Measurements from ENCODE around the gene ALG2.
A peak's percentile ranks its signal among the peaks of the same experiment; 100 is the strongest.

The ALG2 gene

DNA sequence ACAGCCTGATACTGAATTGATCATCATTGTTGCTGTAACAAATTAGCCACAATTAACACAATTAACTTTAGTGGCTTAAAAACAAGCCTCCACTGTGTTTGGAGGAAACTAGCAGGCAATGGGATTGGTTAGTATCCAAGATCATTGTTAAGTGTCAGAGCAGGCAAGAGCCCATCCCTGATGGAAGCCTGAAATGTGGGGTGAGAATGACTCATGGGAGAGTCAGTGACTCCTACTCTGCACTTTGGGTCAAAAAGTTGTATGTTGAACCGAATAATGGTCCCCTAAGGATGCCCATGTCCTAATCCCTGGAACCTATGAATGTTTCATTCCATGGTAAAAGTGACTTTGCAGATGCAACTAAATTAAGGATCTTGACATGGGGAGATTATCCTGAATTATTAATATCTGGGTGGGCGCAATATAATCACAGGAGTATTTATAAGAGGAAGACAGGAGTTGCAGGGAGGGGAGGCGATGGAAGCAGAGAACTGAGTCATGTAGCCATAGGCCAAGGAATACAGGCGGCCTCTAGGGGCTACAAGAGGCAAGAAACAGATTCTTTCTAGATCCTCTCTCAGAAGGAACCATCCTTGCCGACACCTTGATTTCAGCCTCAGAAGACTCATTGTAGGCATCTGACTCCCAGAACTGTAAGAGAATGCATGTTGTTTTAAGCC is 28.8 kb downstream of the ALG2 start:
- DNase-seq (ENCODE audit: low read depth), result no peak

DNA sequence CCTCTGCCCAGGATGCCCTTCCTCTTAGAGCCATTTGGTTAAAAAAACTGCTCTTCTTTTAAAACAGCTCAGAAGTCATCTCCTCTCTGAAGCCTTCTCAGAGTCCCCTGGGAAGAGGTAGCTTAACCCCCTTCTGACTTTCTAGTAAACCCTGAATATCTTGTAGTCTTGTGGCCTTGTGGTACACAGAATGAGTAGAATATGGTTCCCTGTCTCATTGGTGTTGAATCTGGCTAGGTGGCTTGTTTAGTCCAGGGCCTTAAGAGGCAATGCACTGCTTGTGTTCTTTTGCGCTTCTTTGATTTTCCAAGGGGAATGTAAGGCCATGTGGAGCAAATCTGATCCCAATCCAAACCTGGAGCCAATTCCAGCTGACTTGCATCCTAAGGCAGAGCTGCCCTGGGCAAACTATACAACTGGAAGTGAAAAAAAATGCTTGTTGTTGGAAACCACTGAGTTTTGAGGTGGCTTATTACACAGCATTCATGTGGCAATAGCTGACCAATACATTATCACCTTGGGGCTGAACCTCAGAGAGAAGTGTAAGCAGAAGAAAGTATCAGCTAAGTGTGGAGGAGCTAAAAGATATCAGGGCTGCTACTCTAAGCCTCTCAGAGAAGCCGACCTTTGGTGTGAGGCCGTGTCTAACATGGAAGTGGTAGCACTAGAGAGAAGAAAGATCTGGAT is 31.0 kb downstream of the ALG2 start:
- no peak for DNase-seq (ENCODE audit: low read depth)

DNA sequence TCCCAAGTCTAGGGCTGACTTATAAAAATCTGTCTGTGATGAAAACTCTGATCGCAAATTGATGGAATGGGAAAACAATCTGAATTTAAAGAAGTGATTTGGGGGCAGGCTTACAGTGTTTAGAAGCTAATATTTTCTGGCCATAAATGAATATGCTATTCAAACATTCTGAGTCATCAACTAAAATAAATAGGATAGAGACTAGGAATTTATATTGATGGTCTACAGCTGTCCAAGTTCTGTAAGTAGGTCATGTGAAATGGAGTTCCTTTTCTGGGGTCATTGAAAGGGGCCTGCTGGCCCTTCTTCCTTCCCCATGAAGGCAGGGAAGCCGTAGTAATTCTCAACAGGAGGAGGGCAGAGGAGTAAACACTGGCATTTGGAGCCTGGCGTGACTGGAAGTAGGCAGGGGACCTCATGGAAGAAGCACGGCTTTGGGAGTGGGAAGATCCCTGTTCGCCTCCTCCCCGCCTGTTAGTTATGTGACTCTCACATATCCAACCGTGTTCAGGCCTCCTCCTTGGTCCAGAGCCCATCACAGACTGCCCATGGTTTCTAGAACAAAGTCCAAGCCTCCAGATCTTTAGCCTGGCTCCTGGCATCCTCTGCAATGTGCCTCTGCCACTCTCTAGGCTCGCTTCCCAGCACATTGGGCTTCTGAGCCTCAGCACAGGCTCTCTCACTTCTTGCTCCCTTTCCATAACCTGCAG is 31.7 kb downstream of the ALG2 start:
- no peak for DNase-seq (ENCODE audit: low read depth)

DNA sequence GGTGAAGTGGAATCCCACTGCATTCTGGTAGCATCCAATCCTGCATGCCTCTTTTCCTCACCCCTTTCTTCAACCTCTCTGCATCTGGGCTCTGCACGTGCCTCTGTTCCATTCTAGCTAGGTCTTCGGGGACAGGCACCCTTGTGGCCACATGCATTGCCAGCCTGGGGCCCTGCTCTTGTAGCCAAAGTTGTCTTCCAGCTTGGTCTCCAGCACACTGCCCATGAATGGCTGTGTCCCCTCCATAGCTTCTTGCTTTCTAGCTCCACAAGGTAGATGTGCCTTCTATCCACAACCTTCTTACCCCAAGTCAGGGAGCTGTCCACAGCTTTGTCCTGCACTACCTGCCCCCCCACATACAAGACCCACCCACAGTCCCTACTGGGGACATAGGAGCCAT is 32.6 kb downstream of the ALG2 start:
- no peak for DNase-seq (ENCODE audit: low read depth)

DNA sequence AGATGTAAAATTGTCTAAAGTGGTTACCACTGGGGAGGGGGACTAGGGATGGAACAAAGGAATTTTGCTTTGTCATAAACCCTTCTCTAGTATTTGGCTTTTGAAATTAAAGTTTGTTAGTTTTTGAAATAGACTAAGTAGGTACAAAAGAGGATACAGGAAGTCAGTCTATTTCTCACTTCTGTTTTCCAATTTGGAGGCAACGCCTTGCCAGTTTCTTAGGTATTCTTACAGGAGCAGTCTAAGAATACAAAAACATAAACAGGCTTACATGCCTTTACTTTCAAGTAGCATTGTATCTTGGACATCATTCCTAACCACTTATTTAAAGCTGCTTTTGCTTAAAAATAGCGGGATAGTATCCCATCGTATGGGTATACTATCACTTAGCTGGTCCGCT is 34.4 kb downstream of the ALG2 start:
- no peak for DNase-seq (ENCODE audit: low read depth)

DNA sequence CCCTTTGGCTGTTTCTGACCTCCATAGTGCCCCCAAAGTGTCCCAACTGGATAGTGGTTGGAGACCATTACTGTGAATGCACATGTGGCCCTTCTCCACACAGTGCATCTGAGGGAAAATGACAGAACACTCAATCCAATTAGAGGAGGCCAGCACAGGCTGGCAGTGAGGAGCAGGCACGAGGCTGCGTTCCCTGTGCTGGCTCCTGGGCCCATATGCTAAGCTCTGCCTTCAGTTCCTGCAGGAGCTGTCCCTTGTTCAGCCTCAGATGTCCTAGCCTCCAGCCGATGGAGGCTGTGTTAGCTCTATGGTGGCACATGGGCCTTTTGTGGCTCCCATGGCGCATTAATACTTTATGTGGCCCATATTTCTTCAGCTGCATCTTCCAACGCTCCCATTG is 35.8 kb downstream of the ALG2 start:
- no peak for DNase-seq (ENCODE audit: low read depth)

- DNase-seq (ENCODE audit: low read depth), result no peak
Observed at GRCh38 chr9:99185348-99185632, 36.5 kb downstream of the ALG2 start.

GRCh38 chr9:99184475-99185347 is 37.0 kb downstream of the ALG2 start:
- DNase-seq (ENCODE audit: low read depth), result peak; percentile 56

DNA sequence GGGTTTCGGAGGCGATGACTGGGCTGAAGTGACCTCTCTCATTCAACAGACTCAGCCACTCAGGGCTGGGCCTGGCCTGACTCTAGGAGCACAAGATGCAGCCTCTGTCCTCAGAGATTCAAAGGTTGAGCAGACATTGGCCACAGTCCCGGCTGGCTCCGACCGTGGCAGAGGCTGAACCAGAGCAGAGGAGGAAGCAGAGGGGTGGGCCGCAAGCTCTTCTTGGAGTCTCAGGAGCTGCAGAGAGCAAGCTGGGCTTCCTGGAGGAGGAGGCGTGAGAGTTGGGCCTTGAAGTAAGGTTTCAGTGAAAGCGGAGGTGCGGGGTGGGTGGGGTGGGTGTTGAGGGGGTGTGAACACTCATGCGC is 37.6 kb downstream of the ALG2 start:
- no peak for DNase-seq (ENCODE audit: low read depth)

DNA sequence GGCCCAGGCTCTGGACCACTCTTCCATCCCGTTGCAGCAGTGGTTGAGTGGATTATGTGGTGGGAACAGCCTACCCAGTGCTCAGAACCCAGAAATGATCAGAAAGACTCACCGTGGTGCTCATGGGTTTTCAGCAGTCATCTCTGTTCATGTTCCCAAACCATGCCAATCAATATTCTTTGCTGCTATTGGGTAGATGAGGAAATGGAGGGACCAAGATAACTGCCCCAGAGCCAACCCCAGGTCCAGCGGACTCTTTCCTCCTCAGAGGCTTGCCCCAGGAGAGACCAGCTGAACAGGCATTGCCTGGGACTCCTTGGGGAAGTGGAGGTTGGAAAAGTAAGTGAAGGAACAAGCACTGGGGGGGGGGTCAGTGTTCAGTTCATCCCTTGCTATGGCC is 38.1 kb downstream of the ALG2 start:
- DNase-seq (ENCODE audit: low read depth), result no peak

GRCh38 chr9:99182356-99182755 is 39.4 kb downstream of the ALG2 start:
- DNase-seq (ENCODE audit: low read depth), result no peak

- DNase-seq (ENCODE audit: low read depth), result no peak
Observed at GRCh38 chr9:99181621-99182020, 40.1 kb downstream of the ALG2 start.

GRCh38 chr9:99181206-99181605 is 40.5 kb downstream of the ALG2 start:
- no peak for DNase-seq (ENCODE audit: low read depth)

GRCh38 chr9:99180662-99181061 is 41.1 kb downstream of the ALG2 start:
- no peak for DNase-seq (ENCODE audit: low read depth)

DNA sequence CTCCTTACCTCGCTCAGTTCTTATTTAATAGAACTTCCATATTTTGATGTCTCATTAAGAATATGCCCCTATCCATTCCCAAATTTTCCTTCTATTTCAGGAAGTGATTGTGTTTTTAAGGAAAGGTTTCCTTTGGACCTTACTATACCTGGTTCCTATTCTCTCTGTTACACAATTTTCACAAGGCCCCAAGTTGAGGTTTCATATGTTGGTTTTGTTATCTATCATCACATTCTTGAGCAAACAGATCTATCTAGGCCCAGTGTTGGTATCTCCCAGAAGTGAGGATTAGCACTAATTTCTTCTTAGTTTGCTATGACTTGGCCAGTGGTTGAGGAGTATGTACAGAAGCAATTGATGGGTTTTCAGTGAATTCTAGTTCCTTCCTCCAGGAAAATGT is 41.5 kb downstream of the ALG2 start:
- DNase-seq (ENCODE audit: low read depth), result no peak

GRCh38 chr9:99178912-99179872 is 42.5 kb downstream of the ALG2 start:
- no peak for DNase-seq (ENCODE audit: low read depth)

GRCh38 chr9:99177576-99178366 is 44.0 kb downstream of the ALG2 start:
- DNase-seq (ENCODE audit: low read depth), result no peak

GRCh38 chr9:99176527-99177013 is 45.2 kb downstream of the ALG2 start:
- DNase-seq (ENCODE audit: low read depth), result no peak

- DNase-seq (ENCODE audit: low read depth), result no peak
Observed at GRCh38 chr9:99173570-99174504, 47.9 kb downstream of the ALG2 start.
